HG03439 (cell line): ENCODE measurements around the gene SPATC1L.

Experiments
- ATAC-seq: cut with Tn5 transposase; IDR thresholded peaks from one replicate; pipeline ENCODE4 v1.9.1; 2021; ENCODE audit warnings: mild to moderate bottlenecking, moderate library complexity; ENCODE audit not compliant: unreplicated experiment

Gene SPATC1L

DNA sequence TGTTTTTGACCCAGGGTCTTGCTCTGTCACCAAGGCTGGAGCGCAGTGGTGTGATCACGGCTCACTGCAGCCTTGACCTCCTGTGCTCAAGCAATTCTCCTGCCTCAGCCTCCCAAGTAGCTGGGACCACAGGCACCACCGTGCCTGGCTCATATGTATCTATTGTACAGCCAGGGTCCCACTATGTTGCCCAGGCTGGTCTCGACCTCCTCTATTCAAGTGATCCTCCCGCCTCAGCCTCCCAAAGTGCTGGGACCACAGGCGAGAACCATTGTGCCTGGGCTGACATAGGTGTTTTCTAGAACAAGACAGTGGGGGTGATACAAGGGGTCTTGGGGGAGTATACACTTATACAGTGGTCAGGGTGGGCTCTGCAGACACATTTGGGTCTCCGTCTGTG, 46.4 kb downstream of the SPATC1L start:
- no peak for ATAC-seq

DNA sequence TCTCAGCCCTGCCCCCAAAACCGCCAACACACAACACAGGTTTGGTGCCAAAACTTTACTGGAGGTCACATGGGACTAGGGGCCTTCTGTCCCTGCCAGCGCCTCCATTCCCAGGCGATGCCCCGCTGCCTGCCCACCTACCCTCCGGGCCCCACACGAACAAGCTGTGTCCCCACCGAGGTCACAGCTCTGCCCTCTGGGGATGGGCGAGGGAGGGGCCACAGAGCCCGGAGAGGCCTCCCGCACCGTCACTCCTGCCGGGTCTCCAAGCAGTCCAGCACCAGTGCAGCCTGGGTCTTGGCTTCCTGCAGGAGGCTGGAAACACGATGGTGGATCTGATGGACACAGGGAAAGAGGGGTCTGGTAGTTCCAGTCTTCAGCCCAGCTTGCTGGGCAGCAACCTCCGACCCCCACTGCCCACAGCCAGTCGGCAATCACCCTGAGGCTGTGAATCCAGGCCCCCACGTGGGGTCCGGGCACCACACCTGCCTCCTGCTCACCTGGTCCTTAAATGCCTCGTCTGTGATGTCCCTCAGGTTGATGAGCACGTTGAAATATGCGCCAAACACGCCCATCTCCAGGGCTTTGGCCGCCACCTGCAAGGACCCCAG, 47.4 kb downstream of the SPATC1L start:
- no peak for ATAC-seq

DNA sequence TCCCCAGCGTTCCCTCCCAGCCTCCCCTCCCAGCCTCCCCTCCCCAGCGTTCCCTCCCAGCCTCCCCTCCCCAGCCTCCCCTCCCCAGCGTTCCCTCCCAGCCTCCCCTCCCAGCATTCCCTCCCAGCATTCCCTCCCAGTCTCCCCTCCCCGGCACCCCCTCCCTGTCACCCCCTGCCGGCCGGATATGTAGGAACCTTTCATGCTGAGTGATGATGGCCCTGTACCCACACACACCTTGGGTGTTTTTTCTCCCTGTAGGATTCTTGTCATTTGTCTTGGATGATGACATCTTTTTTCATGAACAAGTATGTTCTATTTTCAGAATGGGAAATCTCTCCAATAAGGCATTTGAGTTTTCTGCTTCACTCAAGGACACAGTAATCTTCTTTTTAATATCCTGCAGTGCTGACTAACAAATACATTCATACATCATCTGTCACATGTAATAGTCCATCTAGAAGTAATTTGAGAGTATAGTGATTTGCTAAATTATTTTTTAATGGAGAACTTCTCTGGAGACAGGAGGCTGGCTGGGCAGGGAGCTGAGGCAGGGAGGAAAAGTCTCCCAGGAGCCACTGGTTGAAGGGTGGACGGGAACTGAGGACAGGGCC, 48.4 kb downstream of the SPATC1L start:
- ATAC-seq, result no peak

GRCh38 chr21:46131838-46132651, 52.2 kb downstream of the SPATC1L start:
- ATAC-seq, result no peak

DNA sequence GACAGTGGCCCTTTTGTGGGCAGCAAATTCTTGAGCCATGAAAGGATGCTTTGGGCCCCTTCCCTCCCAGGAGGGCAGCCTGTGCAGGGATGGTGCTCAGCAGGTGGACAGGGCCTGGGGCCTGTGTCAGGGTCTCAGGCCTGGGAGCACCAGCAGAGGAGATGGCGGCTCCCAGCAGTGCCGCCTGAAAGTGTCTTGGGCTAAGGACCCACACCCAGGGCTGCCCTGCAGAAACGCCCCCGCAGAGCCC, 52.7 kb downstream of the SPATC1L start:
- ATAC-seq, result no peak

DNA sequence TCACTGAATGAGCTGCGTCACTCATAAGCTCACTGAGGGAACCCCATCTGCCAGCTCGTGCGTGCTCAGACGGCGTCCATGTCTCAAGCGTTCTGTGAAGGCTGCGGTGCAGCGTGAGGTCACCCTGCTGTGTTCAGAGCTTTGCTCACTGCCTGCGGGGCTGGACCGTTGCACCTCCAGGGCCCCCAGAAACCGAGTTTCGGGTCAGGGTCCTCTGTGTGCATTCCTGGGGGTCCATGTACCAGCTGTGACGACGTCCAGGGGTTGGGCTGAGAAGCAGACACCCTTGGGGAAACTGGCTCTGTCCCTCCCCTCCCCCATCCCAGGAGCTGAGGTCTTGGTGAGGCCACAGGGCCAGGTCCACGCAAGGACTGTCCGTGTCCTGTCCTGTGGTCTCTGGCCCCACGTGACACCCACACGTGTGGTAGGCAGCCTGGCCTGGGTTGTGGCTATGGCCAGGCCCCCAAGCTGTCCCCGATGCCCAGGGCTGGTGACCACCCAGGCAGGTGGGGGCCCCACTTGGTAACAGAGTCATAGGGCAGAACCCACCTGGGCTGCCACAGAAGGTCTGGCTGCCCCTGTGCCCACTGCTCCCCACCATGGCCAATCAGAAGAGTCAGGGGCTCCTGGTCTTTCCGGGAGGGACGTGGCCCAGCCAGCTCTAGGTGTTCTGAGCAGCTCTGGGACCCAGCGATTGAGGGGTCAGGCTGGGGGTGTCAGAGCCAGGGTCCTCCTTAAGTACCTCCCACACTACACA, 53.2 kb downstream of the SPATC1L start:
- no peak for ATAC-seq

DNA sequence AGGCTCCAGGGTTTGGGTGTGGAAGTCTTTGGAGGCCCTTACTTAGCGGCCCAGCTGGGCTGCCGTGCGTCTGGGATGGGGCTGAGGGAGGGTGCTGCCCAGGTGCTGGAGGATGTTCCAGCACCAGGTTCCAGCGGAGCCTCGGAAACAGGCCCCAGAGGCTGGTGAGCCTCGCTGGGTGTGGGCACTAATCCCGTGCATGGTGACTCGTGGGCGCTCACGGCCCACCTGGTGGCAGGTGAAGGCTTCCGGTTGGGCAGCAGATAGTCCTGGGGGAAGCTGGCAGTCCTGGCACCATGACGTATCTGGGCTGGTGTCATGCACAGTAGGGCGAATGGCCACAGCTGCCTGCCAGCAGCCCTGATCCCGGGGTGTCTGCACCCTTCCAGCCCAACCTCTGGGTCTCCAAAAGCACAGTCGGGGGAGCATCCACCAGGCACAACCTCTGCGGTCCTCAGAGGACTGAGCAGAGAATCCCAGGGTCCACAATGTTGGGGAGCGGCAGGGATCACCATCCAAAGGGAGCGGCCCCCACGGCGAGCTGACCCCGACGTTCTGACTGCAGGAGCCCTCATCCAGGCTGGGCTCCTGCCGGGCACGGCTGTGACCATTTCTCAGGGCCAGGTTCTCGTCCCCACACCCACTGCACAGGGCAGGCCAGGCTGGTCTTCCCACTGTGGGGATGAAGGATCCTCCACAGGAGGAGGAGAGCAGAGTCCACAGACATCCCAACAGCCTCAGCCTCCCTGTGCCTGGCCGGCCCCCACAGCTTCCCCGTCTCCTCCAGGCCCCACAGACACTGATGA, 54.2 kb downstream of the SPATC1L start:
- no peak for ATAC-seq

- no peak for ATAC-seq
Observed at GRCh38 chr21:46128933-46129571, 55.2 kb downstream of the SPATC1L start.

- no peak for ATAC-seq
Observed at GRCh38 chr21:46128106-46128932, 55.9 kb downstream of the SPATC1L start.

- ATAC-seq, result no peak
Observed at GRCh38 chr21:46127239-46128105, 56.8 kb downstream of the SPATC1L start.

GRCh38 chr21:46126309-46127238, 57.7 kb downstream of the SPATC1L start:
- no peak for ATAC-seq

- no peak for ATAC-seq
Observed at GRCh38 chr21:46125846-46126301, 58.4 kb downstream of the SPATC1L start.

DNA sequence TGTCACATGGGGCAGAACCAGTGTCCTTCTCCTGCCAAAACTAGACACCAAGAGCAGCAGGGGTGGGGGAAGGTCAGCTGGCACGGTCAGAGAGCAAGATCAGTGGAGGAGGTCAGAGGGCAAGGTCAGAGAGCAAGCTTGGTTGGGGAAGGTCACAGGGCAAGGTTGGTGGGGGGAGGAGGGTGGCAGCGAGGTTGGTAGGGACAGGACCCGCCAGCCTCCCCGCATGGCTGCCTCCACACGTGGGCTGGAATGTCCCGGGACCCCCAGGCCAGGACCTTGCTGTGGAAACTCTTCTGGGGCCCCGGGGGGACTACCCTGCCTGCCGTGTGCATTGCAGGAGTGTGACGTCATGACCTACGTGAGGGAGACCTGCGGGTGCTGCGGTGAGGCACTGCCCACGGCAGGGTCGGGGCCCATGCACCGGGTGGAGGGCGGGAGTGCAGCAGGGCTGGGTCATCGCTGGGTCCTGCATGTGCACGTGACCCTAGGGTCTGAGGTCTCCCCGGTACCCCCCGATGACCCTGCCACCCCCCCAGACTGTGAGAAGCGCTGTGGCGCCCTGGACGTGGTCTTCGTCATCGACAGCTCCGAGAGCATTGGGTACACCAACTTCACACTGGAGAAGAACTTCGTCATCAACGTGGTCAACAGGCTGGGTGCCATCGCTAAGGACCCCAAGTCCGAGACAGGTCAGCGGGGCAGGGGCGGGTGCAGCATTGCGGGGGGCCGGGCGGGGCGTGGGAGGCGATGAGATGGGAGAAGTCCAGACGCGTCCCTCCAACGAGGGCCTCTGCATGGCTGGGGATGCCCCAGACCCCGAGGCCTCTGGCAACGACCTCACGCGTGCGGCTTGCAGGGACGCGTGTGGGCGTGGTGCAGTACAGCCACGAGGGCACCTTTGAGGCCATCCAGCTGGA, 59.1 kb downstream of the SPATC1L start:
- no peak for ATAC-seq

DNA sequence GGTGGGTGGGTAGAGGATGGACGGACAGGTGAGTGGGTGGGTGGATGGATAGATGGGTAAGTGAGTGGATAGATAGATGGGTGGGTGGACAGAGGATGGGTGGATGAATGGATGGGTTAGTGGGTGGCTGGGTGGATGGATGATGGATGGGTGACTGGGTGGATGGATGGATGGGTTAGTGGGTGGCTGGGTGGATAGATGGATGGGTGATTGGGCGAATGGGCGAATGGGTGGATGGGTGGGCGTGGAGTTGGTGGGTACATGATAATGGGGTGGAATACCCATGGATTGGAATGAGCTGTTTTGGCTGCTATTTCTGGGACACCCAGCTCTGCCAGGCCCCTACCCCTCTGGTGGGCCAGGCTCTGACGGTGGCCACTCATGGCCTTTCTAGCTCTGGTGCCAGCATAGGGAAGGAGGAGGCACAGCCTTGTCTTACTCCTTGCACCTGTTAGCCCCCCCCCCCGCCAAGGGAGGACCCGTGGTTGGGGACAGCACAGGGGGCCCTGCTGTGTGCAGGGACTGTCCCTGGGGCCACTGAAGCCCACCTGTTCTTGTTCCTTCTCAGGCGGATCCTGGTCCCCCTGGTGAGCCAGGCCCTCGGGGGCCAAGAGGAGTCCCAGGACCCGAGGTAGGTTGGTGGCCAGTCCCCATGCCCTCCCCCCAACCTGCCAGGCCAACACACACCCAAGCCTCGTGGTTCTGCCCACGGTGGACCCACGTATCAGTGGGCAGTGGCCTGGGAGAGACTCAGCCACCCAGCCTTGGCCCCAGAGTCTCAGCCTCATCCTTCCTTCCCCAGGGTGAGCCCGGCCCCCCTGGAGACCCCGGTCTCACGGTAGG, 60.0 kb downstream of the SPATC1L start:
- ATAC-seq, result no peak
